GM18498 (cell line): Measurements from ENCODE around the gene HABP4.

Source experiments
- ATAC-seq: cut with Tn5 transposase; IDR thresholded peaks from one replicate; pipeline ENCODE4 v1.9.1; 2021; ENCODE audit warnings: mild to moderate bottlenecking, moderate library complexity; ENCODE audit not compliant: unreplicated experiment

HABP4 gene

GRCh38 chr9:96476013-96476412 lies 26.0 kb downstream of the HABP4 start:
- ATAC-seq: no peak

DNA sequence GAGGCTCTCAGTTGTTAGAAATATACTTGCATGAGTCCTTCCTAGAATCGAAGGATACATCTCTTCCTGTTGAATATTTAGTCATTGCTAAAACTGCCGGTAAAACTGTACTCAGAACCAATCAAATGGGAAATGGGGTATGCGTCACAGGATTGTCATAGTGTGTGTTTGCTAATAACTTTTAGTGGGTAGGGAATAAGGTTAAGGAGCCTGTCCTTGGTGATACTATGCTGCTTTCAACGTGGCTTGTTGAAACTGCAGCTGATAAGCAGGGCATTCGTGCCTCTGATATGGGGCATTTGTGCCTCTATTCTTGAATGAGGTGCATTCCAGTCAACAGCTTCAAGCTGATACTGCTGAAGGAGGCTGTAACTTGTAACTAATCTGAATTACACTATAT lies 26.6 kb downstream of the HABP4 start:
- ATAC-seq: no peak

DNA sequence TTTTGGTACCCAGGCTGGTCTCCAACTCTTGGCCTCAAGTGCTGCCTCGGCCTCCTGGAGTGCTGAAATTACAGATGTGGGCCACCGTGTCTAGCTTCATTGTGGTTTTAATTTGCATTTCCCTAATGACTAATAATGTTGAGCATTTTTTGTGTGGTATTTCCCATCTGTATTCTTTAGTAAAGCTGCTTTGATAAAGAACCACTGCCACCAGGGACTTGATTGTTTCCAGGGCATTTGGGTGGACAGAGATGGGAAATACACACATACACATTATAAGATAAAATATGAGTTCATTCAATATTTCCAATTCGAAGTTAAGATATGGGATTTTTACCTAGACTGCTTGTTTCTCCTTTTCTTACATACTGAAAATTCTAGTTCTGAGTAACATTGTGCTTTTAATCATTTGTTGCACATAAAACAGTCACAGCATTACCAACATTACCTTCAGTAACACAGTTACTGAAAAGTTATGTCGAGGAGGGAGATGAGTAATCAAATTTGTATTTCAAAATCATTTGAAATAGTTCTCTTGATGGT lies 28.9 kb downstream of the HABP4 start:
- ATAC-seq: peak; percentile 82

DNA sequence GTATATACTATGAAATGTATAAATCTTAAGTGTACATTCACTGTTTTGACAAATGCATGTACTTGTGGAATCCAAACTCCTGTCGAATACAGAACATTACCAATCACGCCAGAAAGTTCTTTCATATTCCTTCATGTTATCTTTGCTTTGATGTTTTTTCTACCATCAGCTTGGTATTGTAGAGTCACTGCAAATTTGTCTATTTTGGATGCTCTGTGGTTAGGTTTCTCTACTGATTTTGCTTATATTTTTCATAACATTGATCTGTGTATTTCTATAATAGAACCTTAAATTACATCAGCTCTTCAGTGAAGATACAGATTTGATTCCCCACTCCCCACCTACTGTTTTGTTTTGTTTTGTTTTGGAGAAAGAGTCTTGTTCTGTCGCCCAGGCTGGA lies 30.8 kb downstream of the HABP4 start:
- ATAC-seq: no peak

DNA sequence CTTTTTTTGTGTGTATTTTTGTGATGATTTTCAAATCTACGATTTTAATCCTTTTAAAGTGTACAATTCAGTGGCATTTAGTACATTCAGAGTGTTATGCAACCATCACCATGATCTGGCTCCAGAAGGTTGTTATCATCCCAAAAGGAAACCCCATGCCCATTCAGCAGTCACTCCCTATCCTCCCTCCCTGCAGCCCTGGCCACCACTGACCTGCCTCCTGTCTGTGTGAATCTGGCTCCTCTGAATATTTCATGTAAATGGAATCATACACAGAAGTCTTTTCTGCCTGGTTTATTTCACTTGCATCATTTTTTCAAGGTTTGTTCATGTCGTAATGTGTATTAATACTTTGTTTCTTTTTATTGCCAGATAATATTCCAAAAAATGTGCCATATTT lies 32.5 kb downstream of the HABP4 start:
- ATAC-seq: no peak

GRCh38 chr9:96483197-96483596 lies 33.2 kb downstream of the HABP4 start:
- no peak for ATAC-seq

GRCh38 chr9:96483733-96484390 lies 33.9 kb downstream of the HABP4 start:
- no peak for ATAC-seq

DNA sequence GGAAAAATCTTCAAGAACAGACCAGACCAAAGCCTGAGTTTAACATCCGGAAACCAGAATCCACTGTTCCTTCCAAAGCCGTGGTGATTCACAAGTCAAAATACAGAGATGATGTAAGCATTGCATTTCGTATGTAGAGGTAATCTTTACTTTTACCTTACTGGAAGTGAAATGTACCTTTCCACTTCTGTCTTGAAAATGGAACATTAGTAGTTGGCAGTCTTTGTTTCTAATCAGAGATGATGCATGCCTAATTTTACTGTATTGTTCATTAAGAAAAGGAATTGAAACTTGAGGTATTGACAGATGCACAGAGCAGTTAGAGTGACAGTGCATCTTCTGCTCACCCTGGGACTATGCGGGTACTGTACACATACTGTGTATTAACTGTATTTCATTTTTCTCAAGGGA lies 34.6 kb downstream of the HABP4 start:
- ATAC-seq: peak; percentile 97

GRCh38 chr9:96485280-96485679 lies 35.3 kb downstream of the HABP4 start:
- no peak for ATAC-seq

- ATAC-seq: no peak
These were observed 36.5 kb downstream of the HABP4 start for GRCh38 chr9:96486386-96487028.

DNA sequence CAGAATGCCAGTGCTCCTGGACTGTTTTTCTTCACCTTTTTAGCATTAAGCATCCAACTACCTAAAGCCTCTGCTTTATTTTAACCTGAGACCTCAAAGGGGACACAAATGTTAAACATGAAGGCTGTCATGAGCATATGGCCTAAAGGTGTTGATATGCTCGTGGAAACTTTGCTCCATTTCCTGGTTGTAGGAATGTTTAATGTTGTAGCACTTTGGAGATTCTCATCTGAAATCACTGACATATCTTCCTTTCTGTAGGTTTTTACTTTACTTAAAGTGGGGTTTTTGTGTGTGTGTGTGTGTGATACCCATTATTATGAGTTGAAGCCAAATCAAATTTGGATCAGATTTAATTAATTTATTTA lies 37.0 kb downstream of the HABP4 start:
- no peak for ATAC-seq

GRCh38 chr9:96487949-96488348 lies 38.0 kb downstream of the HABP4 start:
- ATAC-seq: no peak

DNA sequence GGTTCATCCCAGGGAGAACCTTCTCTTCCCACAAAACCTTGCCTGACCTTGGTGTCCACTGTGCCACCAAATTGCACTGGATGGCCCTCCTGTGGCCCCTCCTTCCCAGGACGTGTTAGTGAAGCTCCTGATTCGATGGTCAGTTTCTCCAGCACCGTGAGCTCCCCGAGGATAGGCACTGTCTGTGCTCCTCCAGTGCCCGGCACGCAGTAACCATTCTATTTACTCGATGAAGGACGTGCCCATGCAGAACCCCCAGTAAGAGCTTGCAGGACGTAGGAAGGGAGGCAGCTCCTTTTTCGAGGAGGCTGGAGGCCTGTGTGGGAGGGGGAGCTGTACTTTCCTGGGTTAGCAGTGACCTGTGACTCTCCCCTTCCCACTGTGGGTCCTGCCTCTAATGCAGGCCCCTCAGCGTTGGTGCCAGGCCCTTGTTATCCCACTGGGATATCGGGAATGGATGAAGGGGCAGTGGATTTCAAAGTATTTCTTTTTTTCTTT lies 39.6 kb downstream of the HABP4 start:
- ATAC-seq: no peak

- no peak for ATAC-seq
These were observed 40.6 kb downstream of the HABP4 start for GRCh38 chr9:96490534-96491078.

DNA sequence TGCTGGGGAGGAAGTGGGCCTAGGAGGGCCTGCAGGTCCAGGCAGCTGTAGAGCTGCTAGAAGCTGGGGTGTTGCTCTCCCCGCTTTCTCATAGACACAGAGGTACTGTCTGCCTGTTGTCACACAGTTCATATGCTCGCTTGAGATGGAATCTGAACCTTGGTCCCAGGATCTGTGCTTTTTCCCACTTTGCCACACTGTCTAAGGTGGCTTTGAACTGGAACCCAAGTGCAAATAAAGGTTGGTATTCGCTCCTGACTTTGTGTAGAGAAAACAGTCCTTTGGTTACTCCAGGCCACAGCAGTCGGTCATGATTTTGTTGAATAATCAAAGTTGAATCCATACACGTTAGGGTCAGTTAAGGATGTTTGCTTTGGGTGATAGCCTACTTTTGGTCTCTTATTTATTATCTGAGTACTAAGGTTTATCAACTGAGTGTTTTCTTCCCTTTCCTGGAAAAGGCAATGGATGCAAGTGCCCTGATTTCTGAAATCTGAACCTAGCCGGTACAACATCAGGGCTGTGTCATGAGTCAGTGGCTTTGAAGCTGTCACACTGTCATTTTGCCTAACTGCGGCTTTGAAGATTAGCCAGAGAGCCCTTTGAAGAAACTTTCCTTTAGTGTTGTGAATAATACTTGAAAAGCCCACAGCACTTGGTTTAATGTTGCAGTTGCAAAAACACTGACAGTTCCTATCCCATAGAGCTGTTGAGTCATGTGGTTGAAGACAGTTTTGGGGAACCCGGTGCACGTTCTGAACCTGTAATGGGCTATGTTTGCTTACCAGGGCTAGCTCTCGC lies 41.3 kb downstream of the HABP4 start:
- ATAC-seq: no peak

- no peak for ATAC-seq
These were observed 42.0 kb downstream of the HABP4 start for GRCh38 chr9:96491880-96492525.

DNA sequence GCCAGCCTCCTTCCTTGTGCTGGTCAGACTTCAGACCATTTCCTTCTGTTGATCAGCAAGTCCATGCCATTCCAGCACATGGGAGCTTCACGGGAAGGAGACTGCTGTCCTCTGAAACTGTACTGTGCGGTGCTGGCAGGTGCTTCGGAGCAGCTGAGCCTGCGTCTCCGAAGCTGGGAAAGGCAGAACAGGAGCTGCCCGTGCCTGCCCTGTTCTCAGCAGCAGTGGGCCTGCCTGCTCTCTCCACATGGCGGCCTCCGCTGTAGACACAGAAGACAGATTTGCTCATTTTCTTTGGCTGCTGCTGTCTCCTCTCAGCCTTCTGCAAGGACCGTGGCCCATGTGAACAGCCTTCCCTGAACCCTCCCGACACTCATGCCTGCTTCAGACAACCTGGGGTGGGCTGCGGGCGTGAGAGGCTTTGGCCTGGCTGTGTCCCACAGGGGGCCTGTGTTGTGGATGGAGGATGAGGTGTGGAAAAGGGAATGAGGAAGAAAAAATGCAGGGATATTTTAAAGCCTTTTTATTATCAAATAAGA lies 43.1 kb downstream of the HABP4 start:
- no peak for ATAC-seq

DNA sequence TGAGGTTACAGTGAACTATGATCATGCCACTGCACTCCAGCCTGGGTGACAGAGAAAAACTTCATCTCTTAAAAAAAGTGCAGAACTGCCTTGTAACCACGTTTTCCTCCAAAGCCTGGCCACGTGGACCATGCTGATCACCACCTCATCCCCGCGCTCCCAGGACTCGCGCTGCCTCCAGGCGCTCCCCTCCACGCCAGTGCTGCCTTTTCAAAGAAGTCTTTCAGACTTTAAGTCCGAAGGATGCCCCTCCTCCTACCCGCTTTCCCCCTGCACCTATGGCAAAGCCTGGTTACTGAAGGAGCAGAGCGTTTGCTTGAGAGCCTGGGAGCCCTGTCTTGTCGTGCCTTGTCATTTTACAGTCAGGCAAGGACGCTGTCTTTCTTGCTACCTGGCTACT lies 43.8 kb downstream of the HABP4 start:
- no peak for ATAC-seq

DNA sequence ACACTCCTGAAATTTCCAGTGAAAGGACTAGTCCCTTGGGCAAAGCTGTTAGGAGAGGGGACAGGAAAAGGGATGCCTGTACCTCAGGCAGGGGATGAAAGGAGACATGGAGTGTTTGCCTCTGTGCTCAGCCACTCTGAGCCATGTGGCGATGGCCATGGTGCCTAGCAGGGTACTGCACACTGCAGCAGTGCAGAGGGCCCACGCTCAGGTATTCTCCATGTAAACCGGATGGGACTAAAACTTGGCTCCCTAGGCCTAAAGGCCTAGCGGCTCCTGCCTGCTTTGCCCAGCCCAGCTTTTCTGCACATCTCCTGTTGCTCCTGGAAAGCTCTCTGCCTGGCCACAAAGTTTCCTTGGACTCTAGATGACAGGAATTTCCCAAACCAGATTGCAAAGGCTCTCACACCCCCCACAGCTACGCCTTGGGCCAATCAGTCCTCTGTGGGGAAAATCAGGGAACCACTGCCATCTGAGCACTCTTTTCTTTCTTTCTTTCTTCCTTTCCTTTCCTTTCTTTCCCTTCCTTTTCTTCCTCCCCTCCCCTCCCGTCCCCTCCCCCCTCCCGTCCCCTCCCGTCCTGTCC lies 44.3 kb downstream of the HABP4 start:
- ATAC-seq: no peak

DNA sequence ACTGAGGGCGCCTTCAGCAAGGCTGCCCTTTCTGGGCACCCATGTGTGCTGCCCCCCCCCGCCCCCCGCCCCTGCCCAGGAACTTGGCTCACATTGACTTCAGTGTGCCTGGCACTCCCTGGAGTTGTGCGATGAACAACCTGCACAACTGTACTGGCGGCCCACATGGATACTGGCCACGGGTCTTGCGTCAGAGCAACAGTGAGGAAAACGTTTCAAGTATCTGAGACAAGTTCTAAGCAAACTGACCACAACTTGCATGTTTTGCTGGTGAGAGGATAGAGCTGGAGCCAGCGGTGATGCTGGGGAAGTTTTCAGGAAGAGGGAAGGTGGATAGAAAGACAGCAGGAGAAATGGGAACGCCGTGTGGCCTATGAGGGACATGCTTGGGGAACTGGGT lies 45.4 kb downstream of the HABP4 start:
- ATAC-seq: no peak
